Activated naive CD8-positive, alpha-beta T cell treated with anti-CD3 and anti-CD28 coated beads, Interleukin-2, amount 50 U/mL, for 24 hours (primary cell): Measurements from ENCODE around the gene GALR3.

Experiments
- ATAC-seq: fragments of 150-1000 bp; cut with Tn5 transposase; one replicate; pipeline ENCODE4 v1.10.0; 2021
- DNase-seq: peaks from one replicate; pipeline ENCODE4 v3.0.0; 2021
- H3K27ac Mint-ChIP-seq: one replicate; pipeline ENCODE4 v1.8.0; 2021; ENCODE audit warnings: mild to moderate bottlenecking, mixed read lengths
- H3K27me3 Mint-ChIP-seq: one replicate; pipeline ENCODE4 v1.8.0; 2021; ENCODE audit warnings: mixed read lengths
- H3K36me3 Mint-ChIP-seq: one replicate; pipeline ENCODE4 v1.8.0; 2021; ENCODE audit warnings: low read depth, mixed read lengths
- H3K4me1 Mint-ChIP-seq: one replicate; pipeline ENCODE4 v1.8.0; 2021; ENCODE audit warnings: mixed read lengths
- H3K4me3 Mint-ChIP-seq: one replicate; pipeline ENCODE4 v1.8.0; 2021; ENCODE audit warnings: mild to moderate bottlenecking, moderate library complexity, mixed read lengths
- H3K9me3 Mint-ChIP-seq: one replicate; pipeline ENCODE4 v1.8.0; 2021; ENCODE audit warnings: mixed read lengths

GALR3 gene

DNA sequence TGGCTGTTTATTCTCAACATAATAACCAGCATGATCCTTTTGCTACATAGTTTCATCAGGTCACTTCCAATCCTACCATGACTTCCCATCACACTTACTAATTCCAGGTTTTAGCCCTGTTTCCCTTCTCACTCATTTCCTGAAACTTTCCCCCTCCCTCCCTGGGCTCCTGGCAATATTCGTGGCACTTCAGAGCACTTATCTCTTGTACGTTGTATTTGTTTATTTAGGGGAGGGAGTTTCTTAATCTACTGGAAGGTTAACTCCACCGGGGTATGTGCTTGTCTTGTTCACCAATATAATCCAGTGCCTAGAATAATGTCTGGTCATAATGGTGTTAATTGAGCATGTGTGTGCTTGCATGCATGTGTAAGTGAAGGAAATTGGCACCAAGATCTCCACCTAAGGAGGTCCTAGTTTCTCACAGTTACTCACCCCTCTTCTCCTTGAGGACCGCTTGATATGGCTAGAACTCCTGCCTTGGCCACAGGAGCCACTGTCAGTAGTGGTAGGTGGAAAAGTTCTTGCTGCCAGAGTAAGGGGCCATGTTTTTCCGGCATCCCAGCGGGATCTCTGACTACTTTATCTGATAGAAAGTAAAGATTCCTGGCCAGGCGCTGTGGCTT lies 37.7 kb downstream of the GALR3 start:
- ATAC-seq = no peak
- Mint-ChIP-seq H3K27ac (no peak overlapping the region), H3K4me3 (no peak overlapping the region), H3K27me3 (no peaks in the 10 kb centered on the region), H3K4me1 (peaks cover 6% of the 10 kb centered on the region), H3K9me3 (no peaks in the 10 kb centered on the region), H3K36me3 (peaks cover 67% of the 10 kb centered on the region)
- DNase-seq = no peak

DNA sequence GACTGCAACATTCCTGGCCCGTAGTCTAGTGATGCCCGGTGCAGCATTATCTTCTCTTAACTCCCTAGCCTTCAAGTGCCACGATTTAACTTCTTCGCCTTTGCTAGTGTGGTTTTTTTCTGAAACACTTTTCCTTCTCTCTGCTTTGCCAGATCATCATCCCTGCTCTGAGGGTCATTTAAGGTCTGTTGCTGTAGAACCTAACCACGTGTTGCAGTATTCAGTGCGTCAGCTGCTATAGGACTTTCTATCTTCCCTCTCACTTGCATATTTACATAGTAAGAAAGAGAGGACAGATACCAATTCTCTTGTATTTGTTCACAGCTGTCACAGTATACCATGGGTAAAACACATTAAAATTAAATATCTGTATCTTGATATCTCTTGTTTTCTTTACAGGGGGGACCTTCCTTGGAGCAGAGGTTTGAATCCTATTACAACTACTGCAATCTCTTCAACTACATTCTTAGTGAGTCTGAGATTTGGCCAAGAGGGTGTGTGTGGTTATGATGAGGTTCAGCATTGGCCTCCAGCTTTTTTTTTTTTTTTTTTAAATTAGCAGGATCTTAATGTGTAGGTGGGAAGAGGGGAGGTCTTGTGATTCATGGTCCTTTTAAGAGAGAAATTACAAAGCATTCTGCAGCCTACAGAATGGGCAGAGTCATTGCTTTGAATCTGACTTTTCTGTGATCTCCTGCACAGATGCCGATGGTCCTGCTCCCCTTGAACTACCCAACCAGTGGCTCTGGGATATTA lies 39.6 kb downstream of the GALR3 start:
- Mint-ChIP-seq H3K9me3 (no peaks in the 10 kb centered on the region), H3K4me3 (no peak overlapping the region), H3K4me1 (peaks cover 6% of the 10 kb centered on the region), H3K27me3 (no peaks in the 10 kb centered on the region), H3K36me3 (peaks cover 71% of the 10 kb centered on the region), H3K27ac (no peak overlapping the region)
- ATAC-seq (no peak), DNase-seq (no peak)

DNA sequence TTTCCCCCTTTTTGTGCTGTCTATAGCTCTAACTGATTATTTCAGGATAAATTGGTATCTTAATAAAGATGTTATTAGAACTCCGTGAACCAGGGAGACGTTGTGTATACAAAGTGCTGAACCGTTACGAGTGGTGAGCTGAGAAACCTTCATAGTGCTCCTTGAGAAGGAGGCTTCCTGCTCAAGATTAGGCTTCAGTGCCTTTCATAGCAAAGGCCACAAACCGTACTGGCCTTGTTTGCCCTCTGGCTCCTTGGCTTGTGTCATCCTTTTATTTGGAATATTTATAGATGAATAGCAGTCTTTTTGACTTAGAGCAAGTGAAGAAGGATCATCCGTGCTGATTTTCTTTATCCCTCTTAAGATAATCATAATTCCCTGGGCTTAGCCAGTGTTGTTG lies 42.3 kb downstream of the GALR3 start:
- no peak for DNase-seq
- H3K27ac Mint-ChIP-seq = no peak overlapping the region
- no peaks in the 10 kb centered on the region for H3K9me3 Mint-ChIP-seq
- ATAC-seq = no peak
- H3K36me3 Mint-ChIP-seq = peaks cover 71% of the 10 kb centered on the region
- no peak overlapping the region for H3K4me3 Mint-ChIP-seq
- H3K27me3 Mint-ChIP-seq = no peaks in the 10 kb centered on the region
- H3K4me1 Mint-ChIP-seq = peaks cover 6% of the 10 kb centered on the region

DNA sequence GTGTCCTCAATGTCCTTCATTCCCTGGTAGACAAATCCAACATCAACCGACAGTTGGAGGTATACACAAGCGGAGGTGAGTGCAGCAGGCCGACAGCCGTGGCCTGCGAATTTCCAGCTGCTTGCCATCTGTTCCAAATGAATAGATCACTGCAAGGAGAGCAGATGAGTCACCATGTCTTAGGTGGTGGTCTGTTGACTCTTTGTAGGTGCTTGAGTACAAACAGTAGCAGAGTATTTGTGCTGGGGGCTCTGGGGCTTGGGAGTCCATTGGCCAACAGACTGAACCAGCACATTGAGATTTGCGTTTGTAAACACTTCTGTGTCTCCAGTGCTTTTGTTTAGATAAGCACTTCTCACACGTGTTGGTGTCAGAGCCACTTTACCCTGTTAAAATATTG lies 47.1 kb downstream of the GALR3 start:
- DNase-seq (no peak), ATAC-seq (no peak)
- Mint-ChIP-seq H3K4me1 (no peaks in the 10 kb centered on the region), H3K4me3 (no peak overlapping the region), H3K27ac (no peak overlapping the region), H3K36me3 (peaks cover 59% of the 10 kb centered on the region), H3K9me3 (no peaks in the 10 kb centered on the region), H3K27me3 (no peaks in the 10 kb centered on the region)
